Vagina (tissue), 2 donors: Measurements from ENCODE around the gene SLC16A1.

Source experiments
- CTCF ChIP-seq, 3 experiments: fragments of 450-650 bp in 2 of 3; fragments of 200-600 bp in 1 of 3; sonication (generic) in 1 of 3; IDR thresholded peaks; one replicate each; pipeline ENCODE4 v1.5.1; 2017 to 2019; ENCODE audit warnings: antibody characterized with exemption in 3 of 3, mild to moderate bottlenecking in 2 of 3, moderate library complexity in 2 of 3
- POLR2A ChIP-seq, 2 donors: fragments of 450-650 bp; IDR thresholded peaks; one replicate each; pipeline ENCODE4 v1.6.1; 2017; ENCODE audit warnings: antibody characterized with exemption in 2 of 2, mild to moderate bottlenecking in 2 of 2, moderate library complexity in 2 of 2
- POLR2AphosphoS5 ChIP-seq, 2 donors: sonication (generic); formaldehyde crosslinking; IDR thresholded peaks; one replicate each; pipeline ENCODE4 v1.9.0; 2017; ENCODE audit warnings: antibody characterized with exemption in 2 of 2, mild to moderate bottlenecking in 2 of 2, low read depth in 1 of 2; ENCODE audit not compliant: insufficient read depth in 1 of 2

- TF ChIP-seq CTCF (IDR thresholded peaks at IDR 0.05) (no peak), POLR2A (IDR thresholded peaks at IDR 0.05) (no peak), POLR2AphosphoS5 (IDR thresholded peaks at IDR 0.05; ENCODE audit: insufficient read depth in 1 of 2, low read depth in 1 of 2) (no peak)
Measured at GRCh38 chr1:112923959-112924349, 32.0 kb downstream of the SLC16A1 start.
